PC-3 (cell line): ENCODE data around the gene CAVIN3. TPM values are rescaled to one million over a fixed set of nuclear protein-coding genes. Genes with fewer than 3 reads are reported as not detected.

ENCODE experiments used
- ATAC-seq: fragments of 200-7000 bp; cut with Tn5 transposase; 2 replicates; pipeline ENCODE4 v1.9.1; 2020; ENCODE audit warnings: mild to moderate bottlenecking, moderate library complexity
- BruUV-seq: library from RNA; stranded (reverse); fragments of 400-500 nt; replicated peaks from 2 replicates; lab custom pipeline; 2021; lab: Mats Ljungman, UMichigan
- CTCF ChIA-PET: fragments of 300-600 bp; sonication (Branson Sonifier 250); formaldehyde crosslinking; loops from one replicate; lab custom pipeline; 2022; ENCODE audit warnings: antibody characterized with exemption; lab: Charles Lee
- POLR2A ChIA-PET: fragments of 300-600 bp; sonication (Branson Sonifier 250); formaldehyde crosslinking; loops from one replicate; lab custom pipeline; 2022; ENCODE audit warnings: antibody characterized with exemption; ENCODE audit not compliant: unreplicated experiment; lab: Charles Lee
- DNase-seq: peaks from one replicate; pipeline ENCODE4 v3.0.0-alpha.2; 2015
- H2AFZ ChIP-seq: fragments of 300-600 bp; sonication (generic); 2 replicates; pipeline ENCODE4 v1.6.0; 2016; ENCODE audit warnings: antibody characterized with exemption, low read length
- H3F3A ChIP-seq: fragments of 300-600 bp; sonication (generic); one replicate; pipeline ENCODE4 v1.6.0; 2017; ENCODE audit warnings: antibody characterized with exemption, low read length, control low read depth, mild to moderate bottlenecking; ENCODE audit not compliant: unreplicated experiment
- H3K27ac ChIP-seq: fragments of 300-600 bp; sonication (generic); 2 replicates; pipeline ENCODE4 v1.5.1; 2016; ENCODE audit warnings: mild to moderate bottlenecking, low read length
- H3K27me3 ChIP-seq: fragments of 300-600 bp; sonication (generic); 2 replicates; pipeline ENCODE4 v1.6.1; 2016; ENCODE audit warnings: low read length, mixed read lengths
- H3K36me3 ChIP-seq: fragments of 300-600 bp; sonication (generic); 2 replicates; pipeline ENCODE4 v1.6.1; 2016; ENCODE audit warnings: low read depth, mixed run types, low read length, mixed read lengths
- H3K4me1 ChIP-seq: fragments of 300-600 bp; sonication (generic); 2 replicates; pipeline ENCODE4 v1.5.1; 2016; ENCODE audit warnings: low read length; ENCODE audit not compliant: insufficient read depth
- H3K4me2 ChIP-seq: fragments of 300-600 bp; sonication (generic); 2 replicates; pipeline ENCODE4 v1.6.0; 2016; ENCODE audit warnings: low read length
- H3K4me3 ChIP-seq: fragments of 300-600 bp; sonication (generic); 2 replicates; pipeline ENCODE4 v1.5.1; 2016; ENCODE audit warnings: mild to moderate bottlenecking, low read length, mixed read lengths
- H3K79me2 ChIP-seq: fragments of 300-600 bp; sonication (generic); 2 replicates; pipeline ENCODE4 v1.6.1; 2017; ENCODE audit warnings: low read length, mixed read lengths
- H3K9ac ChIP-seq: fragments of 300-600 bp; sonication (generic); 2 replicates; pipeline ENCODE4 v1.6.0; 2016; ENCODE audit warnings: mild to moderate bottlenecking, low read length
- H3K9me2 ChIP-seq: fragments of 300-600 bp; sonication (generic); replicated peaks from 2 replicates; pipeline ENCODE4 v1.6.1; 2016; ENCODE audit warnings: mixed run types, low read length, mixed read lengths
- H3K9me3 ChIP-seq: fragments of 300-600 bp; sonication (generic); 2 replicates; pipeline ENCODE4 v1.6.1; 2016; ENCODE audit warnings: low read length, mixed read lengths
- H4K20me1 ChIP-seq: fragments of 300-600 bp; sonication (generic); 2 replicates; pipeline ENCODE4 v1.6.1; 2016; ENCODE audit warnings: low read length, mixed read lengths
- CTCF ChIP-seq: fragments of 300-600 bp; sonication (generic); conservative IDR thresholded peaks from 2 replicates; pipeline ENCODE4 v1.5.1; 2017; ENCODE audit warnings: antibody characterized with exemption, low read depth, mild to moderate bottlenecking, low read length
- EZH2 ChIP-seq: fragments of 300-600 bp; sonication (generic); IDR thresholded peaks from one replicate; pipeline ENCODE4 v1.6.1; 2017; ENCODE audit warnings: antibody characterized with exemption, mild to moderate bottlenecking, low read length; ENCODE audit not compliant: unreplicated experiment
- EZH2phosphoT487 ChIP-seq: fragments of 300-600 bp; sonication (generic); IDR thresholded peaks from 2 replicates; pipeline ENCODE4 v1.6.1; 2018; ENCODE audit warnings: mild to moderate bottlenecking, antibody characterized with exemption, low read length, borderline replicate concordance
- intact Hi-C: fragments of 100-400 bp; cut with micrococcal nuclease; formaldehyde crosslinking; loops from 2 replicates; pipeline ENCODE4 v1.9.0; 2023
- total RNA-seq: library from RNA; depleted of rRNA; stranded (reverse); fragments of >200 nt; gene quantifications from 2 replicates; pipeline ENCODE4 v1.2.3, GENCODE V29; 2014

The CAVIN3 gene
- total RNA-seq, 1 experiment from 2014 or later, result not detected

GRCh38 chr11:6360183-6360582, 39.9 kb upstream of the CAVIN3 start:
- no TSS peak for BruUV-seq
- no peaks in the 10 kb centered on the region for H3K9me3 ChIP-seq
- no peak overlapping the region for H3K9ac ChIP-seq
- H3K4me2 ChIP-seq, result no peak overlapping the region
- peaks cover 4% of the 10 kb centered on the region; the same call in 1 of the 2 replicates for H3K4me1 ChIP-seq
- H3K27ac ChIP-seq, result no peak overlapping the region
- no peaks in the 10 kb centered on the region for H3K36me3 ChIP-seq
- H3K9me2 ChIP-seq, result no peaks in the 10 kb centered on the region
- H3K79me2 ChIP-seq, result no peaks in the 10 kb centered on the region
- POLR2A ChIA-PET, result no interaction called here
- intact Hi-C loops, result loop anchor here (5.0 kb wide), 1 partner anchor 63 kb away; no protein-coding TSS in a partner anchor
- CTCF ChIA-PET, result interaction anchor here (0.6 kb wide), 1 partner anchor 19 kb away, joined by 7 read pairs; no protein-coding TSS in a partner anchor
- no peaks in the 10 kb centered on the region for H4K20me1 ChIP-seq
- no peaks in the 10 kb centered on the region for H3F3A ChIP-seq
- H2AFZ ChIP-seq, result no peak overlapping the region
- DNase-seq (no peak), ATAC-seq (no peak)
- H3K4me3 ChIP-seq, result no peak overlapping the region
- H3K27me3 ChIP-seq, result no peaks in the 10 kb centered on the region
- TF ChIP-seq EZH2phosphoT487 (no peak), EZH2 (no peak), CTCF (no peak)

DNA sequence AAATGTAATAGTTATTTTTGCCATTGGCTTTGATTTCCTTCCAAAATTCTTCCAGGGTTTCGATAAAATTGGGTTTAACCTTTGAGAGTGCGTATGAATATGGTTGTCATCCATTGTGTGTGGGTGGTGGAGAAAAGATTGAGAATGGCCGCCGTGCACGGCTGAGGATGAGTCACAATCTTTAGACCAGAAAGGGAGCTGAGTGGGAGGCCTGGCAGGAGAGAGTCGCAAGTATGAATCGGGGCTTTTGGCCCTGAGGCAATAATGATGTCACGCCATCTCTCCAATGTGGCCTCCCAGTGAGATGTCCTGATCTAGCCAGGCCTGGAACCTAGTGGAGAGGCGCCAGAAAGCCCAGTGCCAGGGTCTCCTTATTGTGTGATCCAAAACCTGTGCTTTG, 36.9 kb upstream of the CAVIN3 start:
- no peaks in the 10 kb centered on the region for H3K9me2 ChIP-seq
- POLR2A ChIA-PET, result no interaction called here
- H2AFZ ChIP-seq, result peak overlapping the region; percentile 84

More for the DNA sequence above, 36.9 kb upstream of the CAVIN3 start:
- H3F3A ChIP-seq, result no peaks in the 10 kb centered on the region
- H3K27me3 ChIP-seq, result no peaks in the 10 kb centered on the region
- no peaks in the 10 kb centered on the region for H3K79me2 ChIP-seq
- TF ChIP-seq EZH2phosphoT487, result no peak
- TF ChIP-seq EZH2, result no peak
- TF ChIP-seq CTCF, result no peak
- peak overlapping the region; percentile 56 for H3K4me2 ChIP-seq
- CTCF ChIA-PET, result no interaction called here
- H4K20me1 ChIP-seq, result no peaks in the 10 kb centered on the region
- intact Hi-C loops, result no loop called here
- ATAC-seq (peak; percentile 55; the same call in 1 of the 2 replicates), DNase-seq (peak; percentile 63)
- BruUV-seq, result no TSS peak
- peaks cover 4% of the 10 kb centered on the region; the same call in 1 of the 2 replicates for H3K4me1 ChIP-seq
- no peak overlapping the region for H3K27ac ChIP-seq
- H3K4me3 ChIP-seq, result 0 out of 2 replicates have a peak overlapping the region, but pooled peaks have one; percentile 4
- no peak overlapping the region for H3K9ac ChIP-seq
- no peaks in the 10 kb centered on the region for H3K36me3 ChIP-seq
- H3K9me3 ChIP-seq, result no peaks in the 10 kb centered on the region
